Hepatic stellate cell (primary cell): Measurements from ENCODE around the gene OR4D11.
A peak's percentile ranks its signal among the peaks of the same experiment; 100 is the strongest.
"Not testable (repeated sequence)": the region's sequence is repeated elsewhere in the genome, so short reads cannot be mapped to it uniquely, and the experiment has no call there.

ENCODE experiments used
- DNase-seq: peaks from one replicate; pipeline ENCODE4 v3.0.0; 2011; ENCODE audit warnings: low spot score

OR4D11 gene

DNA sequence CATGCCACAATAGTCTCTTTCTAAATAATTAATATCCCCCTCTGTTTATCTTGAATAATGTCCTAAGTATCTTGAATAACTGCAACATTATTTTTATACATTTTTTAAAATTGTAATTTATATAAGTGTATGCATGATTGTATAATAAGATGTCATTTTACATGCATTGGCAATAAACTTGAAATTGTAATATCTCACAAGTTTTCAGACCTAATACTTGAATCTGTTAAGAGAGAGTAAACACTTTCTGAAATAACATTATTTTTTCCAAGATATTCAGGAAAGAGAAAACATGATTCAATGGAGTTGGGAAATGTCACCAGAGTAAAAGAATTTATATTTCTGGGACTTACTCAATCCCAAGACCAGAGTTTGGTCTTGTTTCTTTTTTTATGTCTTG is at the start of gene OR4D11:
TSS of gene OR4D11 (plus strand) at position 301 of the 400 bp plus-strand sequence. CDS start at position 301, 0 bp downstream.
- no peak for DNase-seq

GRCh38 chr11:59456661-59457060 is 46.7 kb upstream of the OR4D11 start, which contains the start of gene OR4D6:
Gene OR4D6 (plus strand): TSS chr11:59456961. CDS start chr11:59456961, 0 bp downstream.
- DNase-seq, result no peak

DNA sequence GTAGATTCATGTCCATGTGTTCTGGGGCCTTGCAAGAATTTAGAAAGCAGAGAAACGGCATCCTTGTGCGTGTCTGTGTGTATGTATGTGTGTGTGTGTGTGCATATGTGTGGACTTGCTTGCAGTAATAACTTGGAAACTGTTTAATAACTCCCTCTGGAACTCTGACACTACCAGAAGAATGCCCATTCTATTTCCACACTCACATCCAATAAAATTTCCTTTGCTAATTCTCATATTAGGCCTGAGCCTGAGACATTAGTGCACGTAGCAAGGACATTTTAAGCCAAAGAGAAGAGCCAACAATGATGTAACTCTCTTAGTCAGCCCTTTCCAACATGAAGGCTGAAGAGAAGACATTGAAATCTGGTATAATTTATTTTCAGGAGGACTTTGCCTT is 43.5 kb upstream of the OR4D11 start:
- no peak for DNase-seq

DNA sequence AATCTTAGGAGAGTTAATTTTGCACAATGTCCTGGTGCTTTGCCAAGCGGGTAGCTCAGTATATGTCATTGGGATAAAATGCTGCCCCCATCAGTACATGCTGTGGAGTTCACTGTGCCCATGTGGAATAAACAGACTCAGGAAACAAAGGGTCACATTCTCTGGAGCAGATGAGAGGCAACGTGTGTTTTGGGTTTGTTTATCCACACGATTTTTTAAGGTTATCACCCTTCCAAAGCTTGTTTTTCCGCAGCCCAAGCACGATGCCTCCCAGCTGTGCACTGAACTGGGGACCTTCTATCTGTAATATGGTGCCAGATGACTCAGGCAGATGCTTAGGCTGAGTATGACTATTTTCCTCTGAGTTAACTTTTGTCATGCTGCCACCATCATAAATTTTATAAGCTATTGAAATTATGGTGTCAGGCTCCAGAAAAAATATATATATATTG is 40.2 kb upstream of the OR4D11 start:
- DNase-seq, result no peak

DNA sequence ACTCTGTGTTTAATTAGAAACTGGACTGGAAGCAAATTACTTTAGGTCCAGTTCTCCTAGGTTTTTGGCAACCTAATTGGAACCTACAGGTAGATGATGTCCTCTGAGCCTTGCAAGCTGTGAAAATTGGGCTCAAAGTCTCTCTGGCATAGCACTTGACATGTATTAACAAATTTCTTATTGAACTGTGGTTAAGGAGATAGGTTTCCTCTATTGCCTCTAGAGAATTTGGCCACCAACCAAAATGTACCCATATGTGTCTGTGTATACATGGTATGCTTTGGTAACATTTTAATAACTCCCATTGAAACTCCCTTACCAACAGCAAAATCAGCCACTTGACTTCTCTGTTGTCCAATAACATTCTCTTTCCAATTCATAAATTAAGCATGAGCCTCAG is 30.4 kb upstream of the OR4D11 start, which contains the start of gene OR4D10:
TSS of gene OR4D10 (plus strand) at position 301 of the 400 bp plus-strand sequence. CDS start 4,115 bp downstream, outside the sequence.
- DNase-seq, result no peak

DNA sequence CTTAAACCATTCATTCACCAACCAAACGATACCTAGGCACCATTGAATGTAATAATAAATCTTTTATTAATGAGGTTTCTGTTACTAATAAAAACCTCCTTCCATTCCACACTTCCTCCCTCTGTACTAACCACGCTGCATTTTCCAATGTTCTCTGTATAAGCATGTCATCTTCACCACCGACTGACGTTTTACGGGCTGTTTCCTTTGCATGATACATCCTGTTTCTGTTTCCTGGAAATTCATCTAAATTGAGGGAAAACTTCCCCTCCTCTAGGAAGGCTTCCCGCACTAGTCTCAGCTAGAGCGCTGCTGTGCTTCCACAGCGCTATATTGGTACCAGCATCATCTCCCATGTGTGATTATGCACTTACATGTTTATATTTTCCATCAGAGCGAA is 28.2 kb upstream of the OR4D11 start:
- DNase-seq, result no peak

DNA sequence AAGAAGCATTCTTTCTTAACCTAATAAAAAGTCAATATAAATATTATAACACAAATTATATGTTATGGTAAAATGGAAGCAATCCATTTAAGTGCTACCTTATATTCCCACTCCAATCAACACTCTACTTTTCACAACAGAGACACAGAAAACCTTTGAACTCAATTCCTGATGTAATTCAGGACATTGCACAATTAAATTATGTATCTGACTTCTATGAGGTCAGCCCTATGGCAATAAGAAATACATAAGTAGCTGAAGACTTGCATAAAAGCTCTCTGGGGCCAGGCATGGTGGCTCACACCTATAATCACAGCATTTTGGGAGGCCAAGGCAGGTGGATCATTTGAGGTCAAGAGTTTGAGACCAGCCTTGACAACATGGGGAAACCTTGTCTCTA is 23.5 kb upstream of the OR4D11 start:
- no peak for DNase-seq

- DNase-seq, result no peak
Observed at GRCh38 chr11:59480359-59480758, 23.0 kb upstream of the OR4D11 start.

DNA sequence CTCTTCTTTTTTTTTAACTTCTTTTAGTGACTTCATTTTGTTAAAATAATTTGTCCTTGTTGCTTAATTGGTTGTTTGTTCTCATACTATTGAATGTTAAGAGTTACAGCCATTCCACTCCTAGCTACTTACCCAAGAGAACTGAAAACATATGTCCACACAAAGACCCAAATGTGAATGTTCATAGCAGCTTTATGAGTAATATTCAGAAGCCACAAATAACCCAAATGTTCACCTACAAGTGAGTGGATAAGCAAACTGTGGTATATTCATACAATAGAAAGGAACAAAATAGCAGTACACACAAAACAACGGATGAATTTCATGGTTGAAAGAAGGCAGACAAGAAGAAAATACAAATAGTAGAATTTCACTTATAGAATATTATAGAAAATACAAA is 1.4 kb upstream of the OR4D11 start:
- no peak for DNase-seq

GRCh38 chr11:59510941-59511589 is 7.7 kb downstream of the OR4D11 start, which contains the start of gene OR4D9:
Gene OR4D9 (plus strand): TSS chr11:59511539. CDS start chr11:59514913, 3,374 bp downstream.
- no peak for DNase-seq

- DNase-seq, result no peak
Observed at GRCh38 chr11:59511675-59512074, 8.3 kb downstream of the OR4D11 start.

DNA sequence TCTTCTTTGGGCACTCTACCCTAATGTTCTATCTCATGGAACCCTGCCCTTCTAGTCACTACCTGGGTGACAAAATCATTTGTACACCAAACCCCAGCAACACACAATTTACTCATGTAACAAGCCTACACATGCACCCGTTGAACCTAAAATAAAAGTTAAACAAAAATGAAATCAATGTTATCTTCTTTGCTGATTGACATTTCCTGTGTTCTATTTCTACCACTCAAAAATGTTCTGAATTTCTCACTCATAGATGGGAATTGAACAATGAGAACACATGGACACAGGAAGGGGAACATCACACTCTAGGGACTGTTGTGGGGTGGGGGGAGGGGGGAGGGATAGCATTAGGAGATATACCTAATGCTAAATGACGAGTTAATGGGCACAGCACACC is 16.8 kb downstream of the OR4D11 start:
- DNase-seq, result not testable (repeated sequence)

DNA sequence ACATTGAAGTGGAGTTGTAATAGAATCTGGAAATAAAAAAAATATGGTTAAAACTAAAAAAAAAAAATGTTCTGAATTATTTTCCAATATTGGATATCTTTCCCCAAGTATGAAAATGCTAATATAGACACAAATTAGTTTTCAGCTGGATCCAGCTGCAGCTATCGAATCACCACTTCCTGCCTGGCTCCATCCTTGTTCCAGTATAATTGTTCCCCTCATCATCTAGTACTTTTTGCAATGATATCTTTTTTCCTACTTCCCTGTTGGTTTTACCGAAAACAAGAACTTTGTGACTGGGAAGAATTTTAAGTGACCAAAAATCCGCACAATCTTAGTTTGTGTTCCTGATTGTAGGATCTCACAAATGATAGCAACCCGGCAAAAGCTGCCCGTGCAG is 17.4 kb downstream of the OR4D11 start:
- no peak for DNase-seq

DNA sequence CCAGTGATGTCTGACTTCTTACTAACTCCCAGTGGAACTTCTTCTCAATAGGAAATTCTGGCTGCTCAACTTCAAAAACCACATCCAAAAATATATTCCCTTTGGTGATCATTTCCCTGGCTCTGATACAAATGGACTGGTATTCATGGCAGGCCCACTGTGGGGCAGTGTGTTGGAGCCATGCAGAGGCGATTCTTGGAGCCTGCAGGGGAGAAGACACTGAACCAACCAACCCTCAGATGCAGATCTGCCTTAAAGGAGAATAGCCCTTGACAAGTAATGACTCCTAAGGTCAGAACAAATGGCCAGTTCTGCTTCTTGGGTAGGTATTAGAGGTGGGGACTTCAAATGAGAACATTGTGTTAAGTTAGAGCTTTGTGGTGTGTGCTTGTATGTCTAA is 20.2 kb downstream of the OR4D11 start:
- no peak for DNase-seq

DNA sequence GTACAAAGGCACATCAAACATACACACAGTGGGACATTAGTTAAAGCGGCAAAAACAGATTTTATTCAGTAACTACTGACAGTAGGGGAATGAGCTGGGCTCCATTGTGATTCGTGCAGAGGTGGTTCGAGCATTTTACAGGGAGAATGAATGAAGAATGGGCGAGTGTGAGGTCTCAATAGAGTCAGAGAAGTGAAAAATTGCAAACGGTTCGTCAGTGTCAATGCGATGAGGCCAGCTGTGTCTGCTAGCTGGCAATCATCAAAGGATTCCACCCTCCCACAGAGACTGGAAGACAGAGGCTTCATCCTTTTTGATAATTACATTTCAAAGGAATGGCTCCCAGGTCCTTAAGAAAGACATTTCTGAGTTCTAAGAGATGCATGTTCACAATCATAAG is 25.3 kb downstream of the OR4D11 start:
- DNase-seq, result no peak

DNA sequence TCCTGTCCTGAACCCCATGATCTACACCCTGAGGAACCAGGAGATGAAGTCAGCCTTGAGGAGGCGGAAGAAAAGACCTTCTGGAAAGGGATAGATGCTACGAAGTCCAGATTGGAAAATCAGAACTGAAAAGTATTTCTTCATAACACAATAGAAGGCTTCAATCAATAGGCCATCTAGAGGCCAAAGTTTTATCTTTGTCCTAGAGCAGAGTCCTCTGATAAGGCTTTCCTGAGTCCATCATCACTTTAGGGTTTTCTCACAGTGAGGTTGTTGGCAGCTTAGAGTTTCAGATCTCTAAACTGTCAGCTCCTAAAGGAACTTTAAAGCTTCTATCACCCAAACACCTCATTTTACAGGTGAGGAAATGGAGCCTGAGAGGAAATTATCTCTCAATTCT is 29.2 kb downstream of the OR4D11 start:
- no peak for DNase-seq

GRCh38 chr11:59534676-59535075 is 31.3 kb downstream of the OR4D11 start:
- no peak for DNase-seq

DNA sequence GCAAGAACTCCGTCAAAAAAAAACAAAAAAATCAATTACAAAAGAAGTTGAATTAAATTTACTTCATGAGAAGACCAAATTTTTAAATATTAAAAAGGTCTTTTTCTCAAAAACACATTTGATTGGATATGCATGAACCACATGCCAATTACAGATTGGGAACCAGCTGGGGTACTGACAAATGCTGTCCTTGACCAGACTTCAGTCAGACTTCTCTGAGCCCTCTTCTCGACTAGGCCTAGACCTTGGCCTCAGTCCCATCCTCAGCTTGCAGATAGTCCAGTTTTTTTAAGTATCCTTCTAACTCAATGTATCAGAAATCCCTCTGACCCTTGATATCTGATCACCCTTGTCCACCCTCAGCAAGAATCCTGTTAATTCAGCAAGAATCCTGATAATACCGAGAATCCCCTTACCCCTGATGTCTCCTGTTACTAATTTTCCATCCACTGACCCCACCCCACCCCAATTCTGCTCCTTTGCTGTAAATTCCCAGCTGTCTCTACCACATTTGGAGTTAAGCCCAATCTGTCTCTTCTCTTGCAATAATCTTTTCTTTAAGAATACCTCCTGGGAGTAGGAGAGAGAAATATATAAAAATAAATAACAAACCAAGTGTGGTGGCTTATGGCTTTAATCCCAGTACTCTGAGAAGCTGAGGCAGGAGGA is 38.9 kb downstream of the OR4D11 start:
- DNase-seq, result no peak

- DNase-seq, result not testable (repeated sequence)
Observed at GRCh38 chr11:59543713-59544112, 40.3 kb downstream of the OR4D11 start.

GRCh38 chr11:59544869-59545178 is 41.4 kb downstream of the OR4D11 start:
- DNase-seq, result no peak

DNA sequence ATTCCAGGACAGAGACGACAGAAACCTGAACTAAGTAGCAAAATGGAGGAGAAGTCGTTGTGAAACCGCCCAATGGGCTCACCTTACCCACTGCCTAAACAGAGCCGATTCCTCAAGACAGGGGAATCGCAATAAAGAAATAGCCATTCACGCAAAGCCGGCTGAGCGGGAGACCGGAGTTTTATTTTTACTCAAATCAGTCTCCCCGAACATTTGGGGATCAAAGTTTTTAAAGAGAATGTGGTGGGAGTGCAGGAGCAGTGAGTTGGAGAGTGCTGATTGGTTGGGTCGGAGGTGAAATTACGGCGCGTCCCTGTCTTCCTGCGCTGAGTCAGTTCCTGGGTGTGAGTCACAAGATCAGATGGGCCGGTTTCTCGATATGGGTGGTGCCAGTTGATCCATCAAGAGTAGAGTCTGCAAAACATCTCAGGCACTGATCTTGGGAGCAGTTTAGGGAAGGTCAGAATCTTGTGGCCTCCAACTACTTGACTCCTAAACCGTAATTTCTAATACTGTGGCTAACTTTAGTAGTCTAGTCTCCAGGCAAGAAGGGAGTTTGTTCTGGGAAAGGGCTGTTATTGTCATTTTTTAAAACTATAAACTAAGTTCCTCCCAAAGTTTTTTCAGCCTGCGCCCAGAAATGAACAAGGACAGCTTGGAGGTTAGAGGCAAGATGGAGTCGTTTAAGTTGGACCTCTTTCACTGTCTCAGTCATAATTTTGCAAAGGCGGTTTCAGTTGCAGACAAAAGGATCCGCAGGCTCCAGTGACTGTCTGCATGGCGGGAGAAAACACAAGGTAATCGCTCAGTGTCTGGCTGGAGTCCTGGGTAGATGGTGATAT is 42.0 kb downstream of the OR4D11 start:
- DNase-seq, result peak; percentile 30

GRCh38 chr11:59547605-59548308 is 44.4 kb downstream of the OR4D11 start:
- DNase-seq, result not testable (repeated sequence)
